Stimulated activated CD4-positive, alpha-beta T cell treated with anti-CD3 and anti-CD28 coated beads, Interleukin-1b, Interleukin-23, amount 100 ng/mL, for 1 hour (primary cell): Measurements from ENCODE around the gene MAP3K14.
"Not testable (repeated sequence)": the region's sequence is repeated elsewhere in the genome, so short reads cannot be mapped to it uniquely, and the experiment has no call there.

Experiments
- DNase-seq, 2 donors: peaks; one replicate each; pipeline ENCODE4 v3.0.0-alpha.2; 2020; ENCODE audit warnings: low read depth in 2 of 2

The MAP3K14 gene

DNA sequence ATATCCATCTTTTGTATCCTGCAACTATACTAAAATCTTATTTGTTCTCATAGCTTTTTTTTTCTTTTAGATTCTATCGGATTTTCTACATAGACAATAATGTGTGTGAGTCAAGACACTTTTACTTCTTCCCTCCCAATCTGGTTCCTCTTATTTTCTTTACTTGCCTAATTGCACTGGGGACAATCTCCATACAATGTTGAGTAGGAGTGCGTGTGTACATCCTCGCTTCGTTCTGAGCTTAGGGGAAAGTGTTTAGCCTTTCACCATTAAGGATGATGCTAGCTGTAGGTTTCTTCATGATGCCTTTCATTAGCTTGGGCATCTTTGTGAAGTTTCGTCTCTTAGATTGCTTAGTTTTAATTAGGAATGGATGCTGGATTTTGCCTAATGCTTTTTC lies 57.8 kb downstream of the MAP3K14 start:
- no peak for DNase-seq

DNA sequence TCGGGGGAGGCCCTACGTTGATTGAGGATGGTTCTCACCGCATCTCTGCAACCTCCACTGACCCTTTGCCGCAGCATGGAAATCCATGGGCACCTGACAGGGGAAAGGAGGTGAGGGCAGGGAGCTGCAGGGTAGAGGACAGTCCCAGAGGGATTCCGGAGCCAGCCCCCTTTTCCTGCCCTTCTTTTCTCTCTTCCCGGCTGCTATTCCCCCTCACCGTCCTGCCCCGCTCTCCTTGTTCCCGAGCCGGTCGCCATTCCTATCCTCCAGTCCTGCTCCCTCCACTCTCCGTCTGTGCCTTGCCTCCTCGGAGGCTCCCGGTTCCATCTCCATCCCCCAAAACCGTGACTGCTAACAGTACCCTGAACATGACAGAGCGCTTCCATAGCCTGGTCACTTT lies 59.7 kb downstream of the MAP3K14 start:
- DNase-seq, result no peak

DNA sequence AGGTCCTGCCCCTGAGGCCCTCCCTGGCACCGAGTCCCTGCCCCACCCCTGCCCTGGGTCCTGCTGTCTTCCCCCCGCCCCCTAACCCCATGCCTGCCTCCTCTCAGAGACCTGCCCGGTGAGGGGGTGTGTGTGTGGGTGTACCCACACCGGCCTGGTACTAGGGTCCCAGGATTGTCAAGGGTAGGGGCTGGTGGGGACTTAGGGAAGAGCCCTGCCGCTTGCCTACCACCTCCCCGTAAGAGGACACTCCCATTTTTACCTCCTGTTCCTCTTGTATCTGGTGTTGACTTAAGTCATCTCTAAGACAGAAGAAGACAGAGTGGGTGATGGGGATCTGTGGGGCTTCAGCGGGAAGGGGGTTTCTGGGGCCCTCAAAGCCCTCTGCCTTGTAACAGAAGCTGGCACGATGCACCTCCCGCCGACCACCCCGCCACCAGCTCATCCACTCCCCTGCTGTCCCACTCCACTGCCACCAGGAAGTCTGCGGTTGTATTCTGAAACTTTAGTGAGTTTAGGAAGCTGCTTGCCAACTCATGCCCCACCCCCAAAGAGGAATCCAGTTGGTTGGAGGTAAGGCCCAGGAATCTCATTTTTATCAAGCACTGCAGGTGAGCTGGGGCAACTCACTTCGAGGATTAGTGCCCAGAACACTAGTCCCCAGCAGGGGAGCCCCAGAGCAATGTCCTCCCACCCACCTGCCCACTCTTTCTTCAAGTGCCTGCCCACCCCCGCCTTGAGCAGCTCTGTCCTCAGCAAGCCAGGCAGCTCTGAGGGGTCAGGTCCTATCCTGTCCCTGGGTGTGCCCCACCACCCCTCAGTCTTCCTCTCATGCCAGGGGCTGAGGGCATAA lies 60.5 kb downstream of the MAP3K14 start:
- no peak for DNase-seq

DNA sequence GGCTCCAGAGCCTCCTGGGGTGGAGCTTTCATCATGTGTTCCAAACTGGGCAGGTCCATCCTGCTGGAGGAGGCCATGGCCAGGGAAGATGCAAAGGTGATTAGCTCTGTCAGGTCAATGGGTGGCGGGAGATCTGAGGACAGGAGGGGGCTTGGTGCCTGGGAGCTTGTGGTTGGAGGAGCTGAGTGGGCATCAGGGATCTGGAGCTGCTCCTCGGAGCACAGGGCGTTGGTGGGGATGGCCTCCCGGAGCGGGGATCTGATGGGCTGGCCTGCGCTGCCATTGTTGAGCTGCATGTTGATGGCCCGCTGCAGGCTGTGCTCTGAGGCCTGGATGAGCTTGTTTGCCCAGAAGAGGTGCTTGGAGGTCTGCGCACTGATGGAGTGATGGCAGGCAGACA lies 61.5 kb downstream of the MAP3K14 start:
- DNase-seq, result no peak

DNA sequence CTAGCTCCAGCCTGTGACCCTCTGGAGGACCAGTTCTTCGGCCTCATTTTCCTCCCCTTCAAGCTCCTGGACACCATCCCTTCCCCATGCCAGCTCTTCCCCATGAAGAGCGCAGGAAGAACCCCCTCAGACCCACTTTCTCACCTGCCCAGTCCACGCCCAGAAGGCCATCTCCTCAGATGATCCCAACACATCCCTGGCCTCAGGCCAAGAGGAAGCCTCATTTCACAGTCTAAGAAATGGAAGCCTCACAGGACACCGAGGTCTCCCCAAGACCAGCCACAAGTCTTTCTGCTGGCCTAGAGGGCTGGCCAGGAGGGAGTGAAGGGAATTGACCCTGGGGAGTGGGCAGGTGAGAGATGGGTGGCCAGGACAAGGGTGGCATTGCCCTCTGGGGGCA lies 62.9 kb downstream of the MAP3K14 start:
- no peak for DNase-seq

DNA sequence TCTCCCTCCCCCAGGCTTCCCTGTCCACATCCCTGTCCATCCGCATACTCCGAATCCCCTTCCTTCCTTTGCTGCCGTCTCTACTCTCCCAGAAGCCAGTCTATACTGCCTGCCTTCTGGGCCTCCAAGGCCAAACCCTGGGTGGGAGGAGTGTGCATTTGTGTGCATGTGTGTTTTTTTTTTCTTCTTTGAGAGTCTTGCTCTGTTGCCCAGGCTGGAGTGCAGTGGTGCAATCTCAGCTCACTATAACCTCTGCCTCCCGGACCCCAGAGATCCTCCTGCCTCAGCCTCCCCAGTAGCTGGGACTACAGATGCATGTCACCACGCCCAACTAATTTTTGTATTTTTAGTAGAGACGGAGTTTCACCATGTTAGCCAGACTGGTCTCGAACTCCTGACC lies 63.6 kb downstream of the MAP3K14 start:
- DNase-seq, result not testable (repeated sequence)

DNA sequence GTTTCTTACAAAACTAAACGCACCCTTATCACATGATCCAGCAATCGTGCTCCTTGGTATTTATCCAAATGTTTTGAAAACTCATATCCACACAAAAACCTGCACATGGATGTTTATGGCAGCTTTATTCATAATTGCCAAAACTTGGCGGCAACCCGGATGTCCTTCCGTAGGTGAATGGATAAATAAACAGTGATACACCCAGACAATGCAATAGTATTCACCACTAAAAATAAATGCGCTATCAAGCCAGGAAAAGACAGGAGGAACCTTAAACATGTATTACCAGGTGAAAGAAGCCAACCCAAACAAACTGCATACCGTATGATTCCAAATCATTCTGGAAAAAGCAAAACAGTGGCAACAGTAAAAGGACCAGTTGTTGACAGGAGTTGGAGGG lies 64.9 kb downstream of the MAP3K14 start:
- DNase-seq, result no peak

DNA sequence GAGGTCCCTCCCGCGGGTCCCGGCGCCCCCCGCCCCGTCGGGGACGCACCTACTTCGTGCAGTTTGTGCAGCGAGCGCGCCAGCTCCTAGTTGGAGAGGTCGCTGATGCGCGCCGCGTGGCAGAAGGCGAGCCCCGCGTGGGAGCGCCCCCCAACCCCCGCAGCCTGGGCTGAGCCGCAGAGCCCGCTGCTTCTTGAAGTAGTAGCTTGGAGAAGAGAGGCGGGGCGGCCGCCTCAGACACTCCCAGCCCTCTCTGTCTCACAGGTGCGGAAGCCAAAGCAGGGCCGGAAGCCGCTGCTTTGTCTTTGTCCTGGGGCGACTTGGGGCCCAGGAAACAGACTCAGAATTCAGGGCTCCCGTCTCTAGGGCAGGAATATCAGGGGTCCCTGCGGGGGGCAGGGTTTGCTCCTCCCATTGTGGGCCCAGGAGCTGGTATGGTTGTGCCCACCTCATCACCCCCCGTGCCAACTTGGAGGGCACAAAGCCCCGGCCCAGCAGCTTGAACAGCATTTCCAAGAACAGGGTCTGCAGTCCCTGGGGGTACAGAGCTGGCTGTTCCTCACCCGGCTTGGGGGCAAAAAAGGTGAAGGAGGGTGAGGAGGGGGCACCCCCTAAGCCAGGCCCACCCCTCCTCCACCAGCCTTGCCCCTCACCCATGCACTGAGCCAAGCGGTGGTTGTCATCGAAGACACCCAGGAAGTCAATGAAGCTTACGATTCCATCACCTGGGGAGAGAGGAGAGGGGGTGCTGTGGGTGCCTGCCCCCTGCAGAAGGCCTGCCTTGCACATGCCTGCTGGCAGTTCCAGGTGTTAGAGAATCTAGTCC lies 68.5 kb downstream of the MAP3K14 start:
- DNase-seq, result peak in 1 of 2 donors; percentile 53

DNA sequence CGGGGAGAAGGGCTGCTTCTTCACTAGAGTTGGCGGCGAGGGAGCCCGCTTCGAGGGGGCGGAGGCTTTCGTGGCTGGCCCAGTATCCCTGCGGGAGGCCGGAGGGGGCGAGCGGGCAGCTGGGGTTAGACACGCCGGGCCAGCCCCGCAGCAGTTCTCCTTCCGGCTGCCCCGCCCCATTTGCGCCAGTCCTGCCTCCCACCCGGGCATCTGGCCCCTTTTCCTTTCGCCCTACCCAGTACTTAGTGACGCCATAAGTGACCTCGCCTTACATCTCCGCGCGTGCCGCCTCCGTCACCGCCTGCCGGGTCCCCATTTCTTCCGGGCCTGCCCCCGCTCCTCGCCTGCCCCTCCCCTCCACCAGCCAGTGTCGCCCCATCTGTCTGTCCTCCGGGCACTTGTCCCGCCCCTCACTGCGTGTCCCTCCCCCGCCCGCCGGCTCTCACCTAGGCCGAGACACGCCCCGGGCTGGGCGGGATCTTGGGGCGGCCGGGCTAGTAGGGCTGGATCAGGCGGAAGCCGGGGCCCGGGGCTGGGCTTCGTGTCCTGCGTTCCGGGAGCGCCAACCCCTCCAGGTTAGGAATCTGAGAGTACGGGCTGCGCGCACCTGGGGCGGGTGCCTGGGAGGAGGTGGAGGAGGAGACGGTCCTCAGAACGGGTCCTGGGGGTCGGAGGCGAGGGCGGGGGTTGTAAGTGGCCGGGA lies 69.2 kb downstream of the MAP3K14 start:
- peak; percentile 92 for DNase-seq

DNA sequence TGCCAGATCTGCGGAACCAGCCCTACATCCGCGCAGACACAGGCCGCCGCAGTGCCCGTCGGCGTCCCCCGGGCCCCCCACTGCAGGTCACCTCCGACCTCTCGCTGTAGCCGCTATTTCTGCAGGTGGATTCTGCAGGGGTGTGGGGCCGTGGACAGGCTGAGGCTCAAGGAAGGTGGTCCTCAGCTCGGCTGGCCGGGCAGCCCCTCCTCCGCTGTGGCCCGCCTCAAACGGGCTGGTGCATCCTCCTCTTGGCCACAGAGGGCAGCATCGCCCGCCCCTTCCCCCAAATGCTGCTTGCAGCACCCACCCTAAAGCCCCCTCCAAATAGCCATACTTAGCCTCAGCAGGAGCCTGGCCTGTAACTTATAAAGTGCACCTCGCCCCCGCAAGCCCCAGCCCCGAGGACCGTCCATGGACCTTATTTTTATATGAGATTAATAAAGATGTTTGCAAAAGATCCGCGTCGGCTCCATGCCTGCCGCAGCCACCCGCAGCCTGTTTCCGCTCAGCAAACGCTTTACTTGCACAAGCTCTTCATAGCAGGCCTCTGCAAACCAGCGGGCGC lies 69.9 kb downstream of the MAP3K14 start:
- no peak for DNase-seq

DNA sequence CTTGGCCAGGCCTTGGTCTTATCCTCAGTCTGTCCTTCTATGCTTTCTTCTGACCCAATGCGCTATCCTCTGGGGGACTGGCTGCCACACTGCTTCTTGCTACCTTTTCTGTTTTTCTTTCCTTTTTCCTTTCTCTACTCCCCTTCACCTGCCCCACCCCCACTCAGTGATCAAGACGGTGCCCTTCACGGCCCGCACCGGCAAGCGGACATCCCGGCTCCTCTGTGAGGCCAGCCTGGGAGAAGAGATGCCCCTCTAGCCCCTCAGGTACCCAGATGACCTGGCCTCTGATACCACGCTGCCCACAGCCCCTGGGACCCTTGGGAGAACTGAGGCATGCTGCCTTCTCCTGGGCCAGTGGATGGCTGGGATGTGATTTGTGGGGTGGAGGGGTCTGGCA lies 70.5 kb downstream of the MAP3K14 start:
- DNase-seq, result no peak

DNA sequence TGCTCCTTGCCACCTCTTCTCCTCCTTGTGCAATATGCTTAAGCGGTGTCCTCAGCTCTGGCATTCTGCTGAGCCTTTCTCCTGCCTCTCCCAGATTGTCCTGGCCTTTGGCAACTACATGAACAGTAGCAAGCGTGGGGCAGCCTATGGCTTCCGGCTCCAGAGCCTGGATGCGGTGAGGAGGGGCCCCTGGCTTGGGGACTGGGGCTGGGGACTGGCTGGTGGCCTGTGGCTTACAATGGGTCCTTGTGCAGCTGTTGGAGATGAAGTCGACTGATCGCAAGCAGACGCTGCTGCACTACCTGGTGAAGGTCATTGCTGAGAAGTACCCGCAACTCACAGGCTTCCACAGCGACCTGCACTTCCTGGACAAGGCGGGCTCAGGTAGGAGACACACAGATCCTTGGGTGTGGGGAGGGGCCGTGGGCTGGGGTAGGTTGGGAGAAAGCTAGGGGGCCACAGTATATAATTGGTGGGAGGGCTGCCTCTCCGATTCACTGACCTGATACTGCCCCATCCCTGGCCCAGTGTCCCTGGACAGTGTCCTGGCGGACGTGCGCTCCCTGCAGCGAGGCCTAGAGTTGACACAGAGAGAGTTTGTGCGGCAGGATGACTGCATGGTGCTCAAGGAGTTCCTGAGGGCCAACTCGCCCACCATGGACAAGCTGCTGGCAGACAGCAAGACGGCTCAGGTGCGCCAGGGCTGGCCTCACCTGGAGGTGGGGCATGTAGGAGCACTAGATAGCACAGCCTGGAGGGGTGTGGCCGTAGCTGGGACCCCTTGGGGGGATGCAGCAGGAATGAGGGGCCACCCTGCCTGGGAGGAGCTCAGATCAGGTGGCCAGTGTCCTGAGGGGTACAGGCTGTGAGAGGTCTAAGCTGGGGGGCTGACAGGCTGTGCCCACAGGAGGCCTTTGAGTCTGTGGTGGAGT lies 71.8 kb downstream of the MAP3K14 start:
- no peak for DNase-seq

DNA sequence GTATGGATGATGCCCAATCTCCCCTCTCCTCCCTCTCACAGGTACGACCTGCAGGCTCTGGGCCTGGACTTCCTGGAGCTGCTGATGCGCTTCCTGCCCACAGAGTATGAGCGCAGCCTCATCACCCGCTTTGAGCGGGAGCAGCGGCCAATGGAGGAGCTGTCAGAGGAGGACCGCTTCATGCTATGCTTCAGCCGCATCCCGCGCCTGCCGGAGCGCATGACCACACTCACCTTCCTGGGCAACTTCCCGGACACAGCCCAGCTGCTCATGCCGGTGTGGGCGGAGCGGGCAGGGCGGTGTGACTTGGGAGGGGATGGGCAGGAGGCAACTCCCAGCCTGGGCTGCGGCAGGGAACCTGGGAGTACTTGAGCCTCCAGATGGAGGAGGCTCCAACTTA lies 73.1 kb downstream of the MAP3K14 start:
- DNase-seq, result no peak

DNA sequence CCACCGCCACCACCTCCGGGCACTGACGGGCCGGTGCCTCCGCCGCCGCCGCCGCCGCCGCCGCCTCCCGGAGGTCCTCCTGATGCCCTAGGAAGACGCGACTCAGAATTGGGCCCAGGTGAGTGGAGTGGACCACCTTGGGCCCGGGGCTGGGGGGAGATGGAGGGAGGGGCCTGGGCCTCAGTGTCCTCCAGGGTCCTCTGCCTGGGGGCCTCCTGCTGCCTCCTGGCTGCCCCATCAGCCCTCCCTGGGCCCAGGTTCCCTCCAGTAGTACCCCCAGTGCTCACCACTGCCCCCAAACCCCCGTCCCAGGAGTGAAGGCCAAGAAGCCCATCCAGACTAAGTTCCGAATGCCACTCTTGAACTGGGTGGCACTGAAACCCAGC lies 74.8 kb downstream of the MAP3K14 start:
- no peak for DNase-seq

DNA sequence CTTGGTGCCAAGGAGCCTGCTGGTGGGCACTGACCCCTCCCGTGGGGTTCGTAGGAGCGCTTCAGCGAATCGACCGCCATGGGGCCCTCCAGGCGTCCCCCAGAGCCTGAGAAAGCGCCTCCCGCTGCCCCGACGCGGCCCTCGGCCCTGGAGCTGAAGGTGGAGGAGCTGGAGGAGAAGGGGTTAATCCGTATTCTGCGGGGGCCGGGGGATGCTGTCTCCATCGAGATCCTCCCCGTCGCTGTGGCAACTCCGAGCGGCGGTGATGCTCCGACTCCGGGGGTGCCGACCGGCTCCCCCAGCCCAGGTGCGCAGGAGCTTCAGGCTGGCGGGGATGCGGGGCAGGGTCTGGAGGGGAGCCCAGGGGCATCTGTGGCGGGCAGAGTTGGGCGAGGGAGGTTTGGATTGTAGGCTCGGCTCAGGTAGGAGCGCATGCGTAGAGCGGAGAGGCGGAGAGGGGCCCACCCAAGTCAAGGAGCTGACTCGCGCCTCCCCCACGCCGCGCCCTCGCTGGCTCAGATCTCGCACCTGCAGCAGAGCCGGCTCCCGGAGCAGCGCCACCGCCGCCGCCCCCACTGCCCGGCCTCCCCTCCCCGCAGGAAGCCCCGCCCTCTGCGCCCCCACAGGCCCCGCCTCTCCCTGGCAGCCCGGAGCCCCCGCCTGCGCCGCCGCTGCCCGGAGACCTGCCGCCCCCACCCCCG lies 75.3 kb downstream of the MAP3K14 start:
- no peak for DNase-seq

DNA sequence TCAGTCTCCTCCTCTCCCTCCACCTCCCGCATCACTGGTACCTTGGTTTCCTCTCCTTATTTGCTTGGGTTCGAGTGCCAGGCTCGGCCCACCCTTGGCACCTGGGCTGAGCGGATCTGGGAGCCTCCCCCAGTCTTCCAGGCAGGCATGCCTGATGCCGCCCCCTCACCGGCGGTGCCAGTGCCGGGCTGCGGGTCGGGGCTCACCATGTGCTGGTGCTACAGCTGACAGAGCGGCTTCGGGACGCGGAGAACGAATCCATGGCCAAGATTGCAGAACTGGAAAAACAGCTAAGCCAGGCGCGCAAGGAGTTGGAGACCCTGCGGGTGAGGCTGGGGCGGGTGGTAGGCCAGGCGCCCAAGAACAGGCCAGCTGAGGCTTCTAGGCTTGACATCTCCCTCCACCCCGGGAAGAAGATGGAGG lies 75.9 kb downstream of the MAP3K14 start:
- no peak for DNase-seq

DNA sequence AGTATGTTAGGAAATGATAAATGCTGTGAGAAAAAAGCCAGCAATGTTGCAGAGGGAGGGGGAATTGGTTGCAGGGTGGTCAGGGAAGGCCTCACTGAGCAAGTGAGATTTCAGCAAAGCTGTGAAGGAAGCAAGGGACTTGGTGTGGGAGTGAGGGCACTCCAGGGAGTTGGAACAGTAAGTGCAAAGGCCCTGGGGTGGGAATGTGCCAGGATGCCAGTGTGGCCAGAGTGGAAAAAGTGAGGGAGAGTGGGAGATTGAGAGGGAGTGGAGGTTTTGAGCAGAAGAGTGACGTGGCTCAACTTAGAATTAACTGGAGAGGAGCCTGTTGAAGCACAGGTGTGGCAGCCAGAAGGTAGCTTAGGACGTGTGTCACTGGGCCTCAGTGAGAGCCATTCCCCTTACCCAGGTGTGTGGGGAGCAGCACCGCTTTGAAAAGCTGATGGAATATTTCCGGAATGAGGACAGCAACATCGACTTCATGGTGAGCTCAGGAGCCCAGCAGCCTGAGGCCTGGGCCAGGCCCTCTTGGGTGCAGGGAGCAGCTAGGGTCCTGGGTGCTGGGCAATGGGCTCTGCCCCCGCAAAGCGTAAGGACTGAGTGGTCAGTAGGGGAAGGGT lies 78.6 kb downstream of the MAP3K14 start:
- no peak for DNase-seq

DNA sequence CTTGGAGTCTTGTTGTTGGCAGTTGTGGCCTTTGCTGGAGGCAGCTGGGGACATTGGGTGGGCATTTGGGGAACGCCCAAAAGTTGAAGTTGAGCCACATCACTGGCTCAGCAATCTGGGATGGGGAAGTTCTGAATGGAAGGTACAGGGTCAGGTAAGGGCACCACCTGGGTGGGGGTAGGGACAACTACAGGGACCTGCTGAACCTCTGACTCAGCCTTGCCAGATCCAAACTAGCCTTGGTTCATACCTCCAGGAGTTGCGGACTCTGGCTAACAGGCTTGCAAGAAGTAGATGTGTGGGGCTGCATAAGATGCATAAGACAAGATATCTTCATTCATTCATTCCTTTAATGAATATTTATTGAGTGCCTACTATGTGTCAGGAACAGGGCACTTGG lies 79.1 kb downstream of the MAP3K14 start:
- DNase-seq, result no peak

DNA sequence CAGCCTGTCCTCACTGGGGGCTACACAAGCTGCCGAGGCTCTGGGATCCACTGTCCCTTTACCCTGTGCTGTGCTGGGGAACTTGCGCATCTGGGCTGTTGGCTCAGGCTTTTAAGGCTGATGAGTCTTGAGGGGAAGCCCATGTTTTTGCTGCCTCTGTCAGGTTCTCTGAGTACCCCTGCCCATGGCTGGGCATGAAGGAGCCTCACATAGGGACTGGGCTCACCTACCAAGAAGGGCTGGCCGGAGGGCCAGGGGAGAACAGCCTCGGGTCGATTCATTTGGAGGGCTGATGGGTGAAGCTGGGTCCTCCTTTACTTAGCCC lies 80.6 kb downstream of the MAP3K14 start:
- DNase-seq, result no peak
